Iris pigment epithelial cell (primary cell): ENCODE results near the gene LLGL2.
"Not testable (repeated sequence)": the region's sequence is repeated elsewhere in the genome, so short reads cannot be mapped to it uniquely, and the experiment has no call there.

Experiments used
- DNase-seq: peaks from one replicate; pipeline ENCODE4 v3.0.0-alpha.2; 2011; ENCODE audit warnings: low read depth

LLGL2 gene

DNA sequence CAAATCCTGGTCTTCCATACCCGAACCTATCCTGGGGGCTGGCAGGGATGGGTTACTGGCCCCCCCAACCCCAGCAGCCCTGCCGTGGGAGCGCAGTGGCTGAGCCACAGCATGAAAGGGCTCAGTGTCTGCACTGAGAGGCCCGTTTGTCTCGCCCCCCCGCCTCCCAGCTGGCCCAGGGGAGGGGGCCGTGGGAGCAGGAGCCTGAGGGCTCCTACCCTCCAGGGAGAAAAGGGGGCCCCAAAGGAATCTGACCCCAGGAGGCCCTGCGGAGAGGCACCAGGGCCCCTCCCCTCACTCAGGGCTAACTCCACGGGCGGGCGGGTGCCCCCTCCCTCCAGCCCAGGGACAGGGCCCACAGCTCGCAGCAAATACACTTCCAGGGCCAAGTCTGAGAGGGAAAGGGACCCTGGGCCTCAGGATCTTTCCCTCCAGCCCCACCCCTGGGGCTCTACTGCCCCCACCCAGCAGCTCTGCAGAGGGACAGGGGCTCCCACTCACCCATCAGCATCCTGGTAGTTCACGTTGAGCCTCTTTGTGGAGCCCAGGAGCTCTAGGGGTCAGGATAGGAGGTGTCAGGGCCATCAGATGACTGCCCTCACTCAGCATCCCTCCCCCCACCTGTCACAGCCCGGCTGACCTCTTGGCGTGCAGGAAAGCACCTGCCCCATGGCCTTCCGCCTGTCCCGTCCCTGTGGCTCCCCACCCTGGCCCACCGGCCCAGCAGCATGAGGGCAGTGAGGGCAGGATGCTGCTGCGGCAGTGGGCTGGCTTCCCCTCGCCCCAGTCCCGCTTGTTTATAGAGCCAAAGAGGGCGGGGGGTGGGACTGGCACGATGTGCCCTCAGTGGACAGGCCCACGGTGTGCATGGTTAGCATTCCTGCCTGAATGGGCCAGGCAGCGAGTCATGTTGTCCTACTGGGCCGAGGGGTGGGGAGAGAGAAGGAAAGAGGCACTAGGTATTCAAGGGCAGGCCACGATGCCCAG lies 17.5 kb upstream of the LLGL2 start:
- no peak for DNase-seq

DNA sequence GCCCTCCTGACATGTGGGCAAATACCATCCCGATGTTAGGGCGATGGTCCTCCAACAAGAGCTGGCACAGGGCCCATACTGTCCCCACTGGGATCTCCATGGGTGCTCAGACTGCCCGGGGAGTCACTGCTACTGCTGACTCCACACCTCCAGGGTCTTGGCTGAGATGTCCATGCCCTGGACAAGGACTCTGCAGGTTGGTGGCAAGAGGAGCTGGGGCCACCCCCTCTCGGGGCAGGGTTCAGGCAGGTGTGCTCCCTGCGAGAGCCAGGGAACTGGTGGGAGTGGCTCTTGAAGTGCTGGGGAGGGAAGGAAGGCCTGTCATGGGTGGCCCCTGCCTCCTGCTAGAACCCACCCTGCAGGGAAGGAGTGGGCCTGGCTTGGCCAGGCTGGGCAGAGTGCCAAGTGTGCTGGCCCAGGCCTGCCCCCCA lies 16.6 kb upstream of the LLGL2 start:
- no peak for DNase-seq

DNA sequence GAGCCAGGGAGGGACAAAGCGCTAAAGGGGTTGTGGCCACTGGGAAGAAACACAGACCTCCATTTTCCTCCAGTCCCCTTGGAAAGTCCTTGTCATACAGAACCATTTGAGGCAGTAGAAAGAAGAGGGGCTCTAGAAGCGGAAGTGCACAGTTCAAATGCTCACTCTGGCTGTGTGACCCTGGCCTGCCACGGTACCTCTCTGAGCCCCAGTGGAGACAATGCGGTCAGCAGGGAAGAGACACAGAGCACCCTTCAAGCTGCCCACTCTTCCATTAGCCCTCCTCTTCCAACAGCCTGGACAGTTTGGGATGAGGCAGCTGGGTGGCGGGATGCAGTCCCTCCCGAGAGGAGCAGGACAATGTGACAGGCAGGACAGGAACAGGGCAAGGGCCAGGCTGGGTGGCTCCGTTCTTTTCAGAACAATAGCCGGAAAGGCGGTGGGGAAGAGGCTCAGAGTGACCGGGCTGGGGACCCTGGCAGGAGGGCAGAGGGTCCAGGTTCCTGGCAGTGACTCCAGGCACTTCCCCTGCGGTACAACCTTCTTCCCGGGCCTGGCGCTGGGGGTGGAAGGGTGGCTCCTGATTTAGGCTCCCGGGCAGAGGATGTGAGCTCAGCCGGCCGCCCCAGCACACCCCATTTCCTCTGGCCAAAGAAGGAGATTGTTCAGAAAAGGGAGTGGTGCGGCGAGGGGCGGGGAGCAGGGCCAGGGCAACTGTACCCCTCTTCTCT lies 15.8 kb upstream of the LLGL2 start:
- no peak for DNase-seq

DNA sequence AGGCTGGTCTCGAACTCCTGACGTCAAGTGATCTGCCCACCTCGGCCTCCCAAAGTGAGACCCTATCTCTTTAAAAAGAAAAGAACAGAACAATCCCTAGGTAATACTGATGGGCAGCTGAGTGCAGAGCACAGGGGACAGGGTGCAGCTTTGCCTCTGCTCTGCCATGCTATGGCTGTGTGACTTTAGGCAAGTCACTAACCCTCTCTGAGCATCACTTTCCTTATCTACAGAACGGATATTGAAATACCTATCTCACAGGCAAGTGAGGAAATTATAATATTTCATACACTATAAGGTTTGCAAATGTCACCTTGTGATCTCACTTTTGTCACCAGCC lies 14.3 kb upstream of the LLGL2 start:
- no peak for DNase-seq

DNA sequence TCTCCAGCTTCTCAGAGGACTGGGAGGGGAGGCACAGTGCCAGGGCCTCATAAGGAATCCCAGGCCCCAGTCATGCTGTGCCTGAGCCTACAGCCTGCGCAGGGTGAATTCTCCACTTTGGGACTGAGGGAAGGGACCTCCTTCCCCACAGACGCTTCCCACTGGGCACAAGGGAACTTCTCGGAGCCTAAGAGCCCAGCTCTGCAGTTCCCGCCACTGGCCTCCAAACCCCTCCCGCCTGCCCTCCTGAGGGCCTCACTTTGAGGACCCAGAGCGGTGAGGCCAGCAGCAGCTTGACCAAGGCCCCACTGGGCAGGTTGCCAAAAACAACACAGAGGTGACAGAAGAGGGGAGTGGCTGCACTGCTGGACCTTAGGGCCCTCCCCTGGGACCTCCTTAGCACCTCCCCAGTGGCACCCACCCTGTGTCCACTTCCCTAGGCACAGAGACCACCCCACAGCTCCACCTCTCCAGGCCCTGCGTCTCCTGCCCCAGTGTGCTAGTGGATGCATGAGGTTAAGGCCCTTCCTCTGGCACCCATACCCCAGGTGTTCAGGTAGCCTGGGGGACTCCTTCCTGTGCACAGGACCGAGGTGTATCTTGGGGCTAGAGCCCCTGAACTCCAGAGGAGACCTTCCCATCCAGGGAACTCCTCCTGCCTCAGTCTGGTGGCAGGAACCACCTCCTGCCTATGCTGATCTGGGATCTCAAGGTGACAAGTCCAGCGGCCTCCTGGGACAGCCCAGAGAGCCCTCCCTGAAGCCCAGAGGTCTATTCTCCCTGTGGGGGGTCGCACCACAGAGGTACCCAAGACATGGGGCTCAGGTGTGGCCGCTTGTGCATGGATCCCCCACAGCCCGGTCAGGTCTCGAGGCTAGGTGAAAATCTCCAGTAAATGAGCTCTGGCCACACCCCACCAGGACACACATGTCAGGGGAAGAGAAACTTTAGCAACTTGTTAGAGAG lies 13.6 kb upstream of the LLGL2 start:
- no peak for DNase-seq

DNA sequence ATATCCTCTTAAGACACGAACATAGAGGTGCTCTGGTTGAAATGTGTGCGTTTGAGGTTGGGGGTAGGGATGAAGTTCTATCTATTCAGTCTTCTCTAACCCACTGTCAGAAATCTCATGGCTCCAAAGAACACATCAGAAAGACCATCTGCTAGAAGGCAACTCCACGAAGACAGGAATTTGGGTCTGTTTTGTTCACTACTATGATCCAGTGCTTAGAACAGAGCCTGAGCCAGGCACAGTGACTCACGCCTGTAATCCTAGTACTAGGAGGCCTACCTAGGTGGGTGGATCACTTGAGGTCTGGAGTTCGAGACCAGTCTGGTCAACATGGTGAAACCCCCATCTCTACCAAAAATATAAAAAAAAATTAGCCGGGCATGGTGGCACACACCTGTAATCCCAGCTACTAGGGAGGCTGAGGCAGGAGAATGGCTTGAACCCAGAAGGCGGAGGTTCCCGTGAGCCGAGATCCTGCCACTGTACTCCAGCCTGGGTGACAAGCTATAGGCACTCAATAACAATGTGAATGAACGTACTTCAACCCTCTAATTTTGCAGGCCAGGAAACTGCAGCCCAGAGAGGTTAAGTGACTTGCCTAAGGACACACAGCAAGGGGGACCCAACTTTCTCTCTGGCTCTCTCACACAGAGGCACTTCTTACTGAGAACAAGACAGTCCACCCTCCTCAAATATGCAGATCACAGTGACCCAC lies 12.4 kb upstream of the LLGL2 start:
- DNase-seq = peak; percentile 54

DNA sequence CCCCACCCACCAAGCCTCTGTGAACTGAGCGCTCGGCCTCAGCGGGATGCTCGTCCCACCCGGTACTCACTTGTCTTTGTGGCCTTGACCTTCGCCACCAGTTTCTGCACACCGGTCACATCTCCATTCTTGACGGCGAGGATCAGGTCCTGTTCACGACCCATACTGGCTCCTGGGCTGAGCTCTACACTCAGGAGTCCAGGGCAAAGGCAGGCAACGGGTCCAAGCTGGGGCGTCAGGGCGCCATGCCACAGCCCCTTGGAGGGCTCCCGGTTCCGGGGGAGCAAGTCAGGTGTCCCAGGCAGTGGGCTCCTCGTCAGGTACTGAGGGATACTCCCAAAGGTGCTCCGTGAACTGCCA lies 11.9 kb upstream of the LLGL2 start:
- DNase-seq = no peak

DNA sequence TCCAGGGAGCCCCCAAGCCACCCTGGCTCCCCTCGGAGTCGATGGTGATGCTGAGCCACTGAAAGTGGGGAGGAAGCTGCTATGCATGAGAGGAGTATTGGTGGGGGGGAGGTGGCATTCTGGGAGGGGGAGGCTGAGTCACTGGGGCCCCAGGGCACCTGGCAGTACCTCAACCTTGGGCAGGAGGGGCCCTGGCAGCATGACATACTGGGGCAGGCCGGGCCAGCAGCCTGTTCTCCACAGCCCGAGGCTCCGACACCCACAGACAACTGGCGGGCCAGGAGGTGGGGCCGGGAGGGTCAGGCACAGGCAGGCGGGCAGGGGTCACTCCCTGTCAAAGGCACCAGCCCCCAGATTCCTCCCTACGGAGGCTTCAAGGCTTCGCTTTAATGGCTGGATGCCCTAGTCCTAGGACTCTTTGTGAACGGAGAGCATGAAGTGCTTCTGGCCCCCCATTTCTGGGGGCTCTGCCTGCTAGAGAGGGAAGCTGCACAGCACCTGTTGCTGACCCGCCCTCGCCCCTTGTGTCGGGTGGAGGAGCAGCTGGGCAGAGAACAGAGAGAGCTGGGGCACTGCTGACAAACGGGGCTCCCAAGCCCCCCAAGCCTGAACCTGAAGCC lies 11.1 kb upstream of the LLGL2 start:
- DNase-seq = no peak

DNA sequence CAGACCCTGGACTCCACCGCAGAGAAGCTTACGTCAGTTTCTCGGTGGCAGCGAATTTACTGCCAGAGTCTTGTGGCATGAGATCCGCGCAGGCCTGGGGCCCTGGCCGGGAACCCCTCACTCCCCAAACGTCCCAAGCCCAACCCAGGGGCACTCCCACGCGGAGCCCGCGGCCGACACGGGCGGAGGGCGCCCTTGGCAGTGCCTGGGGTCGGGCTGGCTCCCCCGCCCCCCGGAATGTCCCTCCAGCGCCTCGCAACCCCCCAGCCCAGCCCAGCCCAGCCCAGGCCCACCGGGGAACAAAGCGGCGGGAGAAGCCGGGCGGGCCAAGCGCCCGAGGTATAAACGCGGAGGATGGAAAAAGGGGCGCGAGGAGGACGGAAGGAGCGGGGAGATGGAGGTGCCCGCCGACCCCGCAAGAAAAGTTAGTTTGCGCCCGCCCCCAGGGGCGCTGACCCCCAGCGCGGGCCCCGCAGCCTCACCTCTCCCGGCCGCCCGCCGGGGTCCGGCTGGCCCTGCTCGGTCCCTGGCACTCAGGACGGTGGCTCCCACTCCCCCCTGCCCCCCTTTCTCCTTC lies 10.5 kb upstream of the LLGL2 start:
- DNase-seq = peak; percentile 25

DNA sequence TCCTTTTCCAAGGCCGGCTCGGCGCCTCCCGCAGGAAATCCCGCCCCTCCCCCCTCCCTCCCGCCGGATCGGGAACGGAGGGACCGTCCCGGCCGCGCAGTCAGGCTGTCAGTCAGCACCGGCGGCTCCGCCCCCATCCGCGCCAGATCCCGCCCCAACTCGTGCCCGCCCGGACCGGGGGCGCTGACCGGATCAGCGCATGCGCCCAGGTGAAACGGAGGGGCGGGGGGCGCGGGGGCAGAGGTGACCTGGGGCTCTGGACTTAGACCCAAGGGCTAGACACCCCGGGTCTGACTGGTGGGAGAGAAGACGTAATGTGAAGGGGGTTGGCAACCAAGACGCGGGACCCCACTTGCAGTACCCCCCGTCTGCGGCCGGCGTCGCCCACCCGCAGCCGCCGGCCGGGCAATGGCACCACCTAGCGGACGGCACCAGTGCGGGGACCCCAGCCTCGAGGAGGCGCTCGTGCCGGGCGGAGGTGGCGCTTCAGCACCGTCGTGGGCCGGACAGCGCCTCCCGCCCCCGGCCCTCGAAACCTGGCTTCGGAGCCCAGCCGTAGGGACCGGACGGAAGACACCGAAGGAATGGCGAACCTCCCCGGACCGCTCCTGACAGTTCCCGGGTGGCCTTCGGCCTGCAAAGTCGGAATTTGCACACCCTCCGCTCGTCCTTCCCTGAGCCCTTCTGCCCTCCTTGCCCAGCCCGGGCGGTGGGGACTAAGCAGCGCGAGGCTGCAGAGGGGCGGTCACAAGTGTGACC lies 9.8 kb upstream of the LLGL2 start, which contains the start of gene CASKIN2:
CASKIN2 (minus strand) TSS at position 42 of the 759 bp plus-strand sequence. CDS start 1,733 bp downstream, outside the sequence.
- DNase-seq = peak; percentile 76

DNA sequence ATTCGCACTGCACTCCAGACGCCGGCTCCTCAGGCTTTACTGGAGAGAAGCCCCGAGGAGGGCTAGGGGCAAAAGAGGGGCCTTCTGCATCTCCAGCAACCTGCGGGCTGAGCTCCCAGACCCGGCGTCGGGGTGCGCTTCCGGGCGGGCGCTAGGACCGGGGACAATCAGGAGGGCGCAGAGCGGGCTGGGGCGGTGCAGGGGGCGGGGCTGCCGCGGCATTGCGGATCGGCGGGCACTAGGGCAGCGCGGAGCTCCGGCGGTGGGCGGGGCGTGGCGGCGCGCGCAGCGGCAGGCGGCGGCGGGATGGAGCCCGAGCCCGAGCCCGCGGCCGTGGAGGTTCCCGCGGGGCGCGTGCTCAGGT lies 9.3 kb upstream of the LLGL2 start, which contains the start of gene TSEN54:
TSEN54 (plus strand) TSS at position 274 of the 364 bp plus-strand sequence; CDS start at position 307, 33 bp downstream.
- peak; percentile 89 for DNase-seq

DNA sequence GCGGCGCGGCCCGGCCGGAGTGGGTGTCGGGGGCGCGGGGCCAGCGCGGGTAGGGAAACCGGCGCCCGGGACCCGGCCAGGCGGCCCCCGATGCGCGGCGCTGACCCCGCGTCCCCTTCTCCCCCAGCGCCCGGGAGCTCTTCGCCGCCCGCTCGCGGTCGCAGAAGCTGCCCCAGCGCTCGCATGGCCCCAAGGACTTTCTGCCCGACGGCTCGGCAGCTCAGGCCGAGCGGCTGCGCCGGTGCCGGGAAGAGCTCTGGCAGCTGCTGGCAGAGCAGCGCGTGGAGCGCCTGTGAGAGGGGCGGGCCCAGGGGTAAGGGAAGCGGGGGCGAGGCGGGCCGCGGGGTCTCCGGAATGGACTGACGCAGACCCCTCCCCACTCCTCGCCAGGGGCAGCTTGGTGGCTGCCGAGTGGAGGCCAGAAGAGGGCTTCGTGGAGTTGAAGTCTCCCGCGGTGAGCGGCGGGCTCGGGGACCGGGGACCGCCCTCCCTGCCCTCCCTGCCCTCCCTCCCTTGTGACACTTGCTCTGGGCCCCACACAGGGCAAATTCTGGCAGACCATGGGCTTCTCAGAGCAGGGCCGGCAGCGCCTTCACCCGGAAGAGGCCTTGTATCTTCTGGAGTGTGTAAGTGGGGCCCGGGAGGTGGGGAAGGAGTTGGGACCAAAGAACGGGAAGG lies 8.7 kb upstream of the LLGL2 start:
- DNase-seq = no peak

DNA sequence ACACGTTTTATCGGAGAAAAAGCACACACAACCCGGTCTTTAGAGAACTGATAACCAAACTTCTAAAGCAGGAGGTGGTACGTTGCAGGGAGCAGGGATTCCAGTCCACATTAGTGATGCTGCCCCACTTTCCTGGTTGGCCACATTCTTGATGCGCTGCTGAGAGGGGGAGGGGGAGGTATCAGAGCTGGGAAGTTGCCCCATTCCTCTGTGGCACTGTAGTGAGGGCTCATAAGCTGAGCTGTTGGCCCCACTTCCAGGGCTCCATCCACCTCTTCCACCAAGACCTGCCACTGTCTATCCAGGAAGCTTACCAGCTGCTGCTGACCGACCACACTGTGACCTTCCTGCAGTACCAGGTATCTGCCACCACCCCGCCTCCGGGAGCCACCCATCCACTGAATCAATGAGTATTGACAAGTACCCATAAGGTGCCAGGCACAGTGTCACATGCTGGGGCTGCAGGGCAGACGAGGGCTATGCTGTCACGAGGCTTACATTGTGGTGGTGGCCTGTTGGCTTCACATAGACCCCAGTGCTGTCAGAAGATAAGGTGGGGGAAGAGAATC lies 8.1 kb upstream of the LLGL2 start:
- DNase-seq = no peak

DNA sequence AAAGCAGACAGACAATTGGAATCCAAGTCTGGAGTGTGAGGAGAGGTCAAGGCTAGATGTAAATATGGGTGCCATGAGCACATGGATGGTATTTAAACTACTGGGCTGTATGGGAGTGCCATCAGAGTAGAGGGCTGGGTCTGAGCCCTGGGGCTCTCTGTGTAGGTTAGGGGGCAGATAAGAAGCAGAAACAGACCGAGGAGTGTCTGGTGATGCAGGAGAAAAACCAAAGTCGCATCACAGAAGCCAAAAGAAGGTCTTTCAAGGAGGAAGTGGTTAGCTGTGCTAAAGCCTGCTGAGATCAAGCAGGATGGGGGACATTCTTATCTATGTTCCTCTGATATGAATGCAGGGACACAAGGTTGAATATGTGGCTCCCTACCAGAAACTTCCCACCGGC lies 7.3 kb upstream of the LLGL2 start:
- DNase-seq = no peak

DNA sequence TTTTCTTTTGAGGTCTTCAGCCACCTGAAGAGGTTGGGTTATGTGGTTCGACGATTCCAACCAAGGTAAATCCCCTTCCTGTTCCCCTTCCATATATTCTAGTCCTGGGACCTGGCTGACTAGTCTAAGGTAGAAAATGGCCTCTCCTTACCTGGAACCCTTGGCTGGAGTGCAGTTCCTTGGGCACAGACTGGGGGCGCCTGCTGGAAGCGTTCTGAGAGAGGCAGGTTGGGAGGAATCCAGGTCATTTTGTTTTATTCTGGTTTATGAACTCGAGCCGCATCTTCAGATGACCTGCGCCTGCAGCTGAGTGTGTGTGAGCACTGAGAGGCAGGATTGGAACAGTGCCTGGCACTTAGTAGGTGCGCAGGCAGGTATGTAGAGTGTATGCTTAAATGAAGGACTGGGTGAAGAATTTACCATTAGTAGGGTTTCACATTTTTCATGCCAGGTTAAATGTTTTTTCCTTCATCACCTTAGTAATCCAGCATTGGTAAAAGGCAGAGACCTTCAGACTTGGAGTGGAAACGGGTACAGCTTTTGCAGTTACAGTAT lies 6.4 kb upstream of the LLGL2 start:
- no peak for DNase-seq

DNA sequence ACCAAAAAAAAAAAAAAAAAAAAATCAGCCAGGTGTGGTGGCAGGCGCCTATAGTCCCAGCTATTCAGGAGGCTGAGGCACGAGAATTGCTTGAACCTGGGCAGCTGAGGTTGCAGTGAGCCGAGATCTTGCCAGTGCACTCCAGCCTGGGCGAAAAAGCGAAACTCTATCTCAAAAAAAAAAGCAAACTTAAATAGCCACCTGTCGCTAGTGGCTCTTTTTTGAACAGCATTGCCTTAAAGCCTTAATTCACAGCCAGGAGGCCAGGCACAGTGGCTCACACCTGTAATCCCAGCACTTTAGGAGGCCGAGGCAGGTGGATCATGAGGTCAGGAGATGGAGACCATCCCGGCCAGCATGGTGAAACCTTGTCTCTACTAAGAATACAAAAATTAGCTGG lies 5.1 kb upstream of the LLGL2 start:
- not testable (repeated sequence) for DNase-seq

DNA sequence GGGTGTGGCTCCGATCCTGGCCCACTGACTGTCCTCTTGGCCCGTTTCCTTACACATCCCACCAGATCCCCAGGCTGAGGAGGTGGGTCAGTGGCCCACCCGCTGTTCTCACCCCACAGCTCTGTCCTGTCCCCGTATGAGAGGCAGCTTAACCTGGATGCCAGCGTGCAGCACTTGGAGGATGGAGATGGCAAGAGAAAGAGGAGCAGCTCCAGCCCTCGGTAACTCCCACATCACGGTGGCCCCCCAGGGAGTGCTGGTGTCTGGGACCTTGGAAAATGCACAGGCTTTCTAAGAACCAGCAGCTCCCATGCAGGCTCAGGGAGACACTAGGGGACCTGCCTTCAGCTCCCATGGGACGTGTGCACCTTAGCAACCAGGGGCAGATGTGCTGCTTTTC lies 4.2 kb upstream of the LLGL2 start:
- DNase-seq = no peak

DNA sequence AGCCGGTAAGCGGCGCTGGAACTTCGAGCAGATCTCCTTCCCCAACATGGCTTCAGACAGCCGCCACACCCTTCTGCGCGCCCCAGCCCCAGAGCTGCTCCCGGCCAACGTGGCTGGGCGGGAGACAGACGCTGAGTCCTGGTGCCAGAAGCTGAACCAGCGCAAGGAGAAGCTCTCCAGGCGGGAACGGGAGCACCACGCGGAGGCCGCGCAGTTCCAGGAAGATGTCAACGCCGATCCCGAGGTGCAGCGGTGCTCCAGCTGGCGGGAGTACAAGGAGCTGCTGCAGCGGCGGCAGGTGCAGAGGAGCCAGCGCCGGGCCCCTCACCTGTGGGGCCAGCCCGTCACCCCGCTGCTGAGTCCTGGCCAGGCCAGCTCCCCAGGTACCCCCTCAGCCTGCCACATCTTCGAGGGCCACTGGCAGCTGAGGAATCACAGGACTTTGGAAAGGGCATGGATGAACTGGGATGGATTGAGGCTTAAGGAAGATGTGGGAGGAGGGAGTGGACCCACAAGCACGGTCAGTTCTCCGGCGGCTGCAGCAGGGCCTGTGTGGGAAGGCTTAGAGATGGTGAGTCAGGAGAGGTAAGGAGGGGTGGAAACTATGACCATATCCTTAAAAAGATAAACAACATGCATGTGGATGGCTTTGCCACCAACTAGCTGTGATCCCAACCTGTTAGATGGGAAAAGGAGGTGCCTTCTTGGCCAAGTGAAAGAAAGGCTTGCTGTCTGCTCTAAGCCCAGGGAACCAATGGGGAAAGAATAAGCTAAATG lies 3.4 kb upstream of the LLGL2 start:
- peak; percentile 71 for DNase-seq
